HG02970 (cell line): ENCODE data around the gene RRAS2.
"Not testable (repeated sequence)": the region's sequence is repeated elsewhere in the genome, so short reads cannot be mapped to it uniquely, and the experiment has no call there.

Experiments used
- ATAC-seq: cut with Tn5 transposase; IDR thresholded peaks from one replicate; pipeline ENCODE4 v1.9.1; 2021; ENCODE audit warnings: mild to moderate bottlenecking, moderate library complexity, moderate number of reproducible peaks; ENCODE audit not compliant: unreplicated experiment, low FRiP score

The RRAS2 gene

GRCh38 chr11:14358729-14359439 is at the start of gene RRAS2:
Gene RRAS2 (minus strand): TSS chr11:14359183. CDS start chr11:14358870, 313 bp downstream.
- peak; percentile 84 for ATAC-seq

GRCh38 chr11:14408612-14409011 is 49.6 kb upstream of the RRAS2 start:
- no peak for ATAC-seq

DNA sequence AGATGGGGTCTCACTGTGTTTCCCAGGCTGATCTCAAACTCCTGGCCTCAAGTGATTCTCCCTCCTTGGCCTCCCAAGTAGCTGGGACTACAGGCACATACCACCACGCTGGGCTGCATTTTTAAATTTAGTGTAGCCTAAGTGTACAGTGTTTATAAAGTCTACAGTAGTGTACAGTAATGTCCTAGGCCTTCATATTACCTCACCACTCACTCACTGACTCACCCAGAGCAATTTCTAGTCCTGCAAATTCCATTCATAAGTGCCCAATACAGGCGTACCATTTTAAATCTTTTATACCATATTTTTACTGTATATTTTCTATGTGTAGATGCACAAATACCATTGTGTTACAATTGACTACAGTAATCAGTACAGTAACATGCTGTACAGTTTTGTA is 47.1 kb upstream of the RRAS2 start:
- not testable (repeated sequence) for ATAC-seq

GRCh38 chr11:14403528-14403927 is 44.5 kb upstream of the RRAS2 start:
- ATAC-seq: not testable (repeated sequence)

GRCh38 chr11:14399087-14399486 is 40.1 kb upstream of the RRAS2 start:
- no peak for ATAC-seq

- ATAC-seq: no peak
Measured at GRCh38 chr11:14396273-14396672, 37.3 kb upstream of the RRAS2 start.

DNA sequence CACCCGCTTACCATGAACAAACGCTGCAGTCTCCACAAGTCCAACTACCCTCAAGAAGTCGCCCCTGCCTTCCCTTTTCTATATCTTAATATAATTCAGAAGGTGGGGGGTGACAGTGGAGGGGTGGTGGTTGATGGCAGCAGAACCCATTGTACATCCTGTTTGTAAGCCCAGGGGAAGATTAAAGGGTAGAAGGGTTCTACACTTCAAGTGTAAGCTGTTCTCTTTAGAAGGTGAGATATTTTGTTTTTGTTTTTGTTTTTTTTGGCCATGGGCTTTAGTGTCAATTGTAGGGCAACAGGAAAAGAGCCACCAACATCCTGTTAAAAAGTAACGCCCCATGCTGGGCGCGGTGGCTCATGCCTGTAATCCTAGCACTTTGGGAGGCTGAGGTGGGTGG is 34.9 kb upstream of the RRAS2 start:
- no peak for ATAC-seq

- ATAC-seq: no peak
Measured at GRCh38 chr11:14393129-14393528, 34.1 kb upstream of the RRAS2 start.

DNA sequence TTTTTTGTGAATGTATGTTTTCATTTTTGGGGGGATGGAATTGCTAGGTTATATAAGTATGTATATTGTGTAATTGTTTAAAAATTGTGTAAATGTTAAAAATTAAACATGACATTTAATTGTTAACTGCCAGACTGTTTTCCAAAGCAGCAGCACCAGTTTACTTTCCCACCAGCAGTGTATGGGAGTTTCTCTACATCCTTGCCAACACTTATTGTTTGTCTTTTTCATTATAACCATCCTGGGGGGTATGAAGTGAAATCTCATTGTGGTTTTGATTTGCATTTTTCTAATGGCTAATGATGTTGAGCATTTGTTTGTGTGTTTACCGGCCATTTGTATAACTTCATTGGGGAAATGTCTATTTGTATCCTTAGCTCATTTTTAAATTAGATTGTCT is 31.7 kb upstream of the RRAS2 start:
- no peak for ATAC-seq

- no peak for ATAC-seq
Measured at GRCh38 chr11:14388352-14388751, 29.4 kb upstream of the RRAS2 start.

DNA sequence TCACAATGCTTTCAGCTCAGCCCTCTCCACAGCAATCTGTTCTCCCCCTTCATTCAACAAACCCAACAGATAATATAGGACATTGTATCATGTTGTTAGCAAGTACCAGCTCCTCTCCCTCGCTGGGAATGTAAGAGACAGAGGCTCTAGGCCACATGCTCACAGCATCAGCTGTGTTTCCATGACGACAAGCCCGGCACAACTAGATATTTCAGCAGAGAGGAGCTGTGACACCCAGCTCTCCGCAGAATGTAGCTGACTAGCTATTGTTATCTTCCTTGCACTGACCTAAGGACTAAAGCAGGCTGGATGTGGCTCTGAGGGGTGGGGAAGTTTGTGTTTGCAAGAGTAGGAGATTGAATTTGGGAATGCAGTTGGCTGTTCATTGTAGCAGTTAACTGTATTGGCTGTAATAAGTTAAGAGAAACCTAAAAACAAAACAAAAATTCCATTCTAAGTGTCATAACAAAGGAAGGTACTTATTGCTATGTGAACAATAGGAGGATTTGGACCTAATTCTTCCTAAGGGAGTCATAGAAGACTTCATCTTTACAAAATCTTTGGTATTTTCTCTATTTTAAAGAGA is 28.0 kb upstream of the RRAS2 start:
- ATAC-seq: no peak

- no peak for ATAC-seq
Measured at GRCh38 chr11:14386081-14386480, 27.1 kb upstream of the RRAS2 start.

GRCh38 chr11:14384338-14384737 is 25.4 kb upstream of the RRAS2 start:
- no peak for ATAC-seq

- no peak for ATAC-seq
Measured at GRCh38 chr11:14381968-14382367, 23.0 kb upstream of the RRAS2 start.

DNA sequence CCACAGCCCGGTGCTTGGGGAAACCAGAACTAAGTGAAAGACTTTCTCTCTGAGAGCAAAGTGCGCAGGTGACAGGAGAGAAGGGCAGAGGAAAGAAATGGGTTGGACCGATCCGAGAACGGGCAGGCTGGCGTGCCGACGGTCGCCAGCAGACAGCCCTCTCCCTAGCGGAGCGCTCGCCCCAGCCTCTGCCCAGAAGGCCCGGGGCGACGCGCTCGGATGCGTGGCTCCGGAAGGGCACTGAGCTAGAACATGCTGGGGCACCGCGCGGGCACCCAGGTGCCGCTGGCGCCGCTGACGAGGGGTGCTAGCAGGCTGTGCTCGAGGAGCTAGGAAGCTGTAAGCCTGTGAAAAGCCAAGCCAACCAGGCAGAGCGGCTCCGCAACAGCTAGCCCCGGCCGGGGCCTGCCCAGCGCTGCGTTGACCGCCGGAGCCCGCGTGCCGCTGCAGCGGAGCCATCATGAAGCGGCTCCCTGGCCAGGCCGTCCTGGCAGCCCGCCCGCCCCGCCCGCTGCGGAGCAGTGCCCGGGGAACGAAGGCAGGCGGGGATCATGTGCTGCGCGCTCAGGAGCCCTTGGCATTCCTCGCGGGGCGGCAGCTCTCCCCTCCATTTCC is 22.1 kb upstream of the RRAS2 start:
- no peak for ATAC-seq

DNA sequence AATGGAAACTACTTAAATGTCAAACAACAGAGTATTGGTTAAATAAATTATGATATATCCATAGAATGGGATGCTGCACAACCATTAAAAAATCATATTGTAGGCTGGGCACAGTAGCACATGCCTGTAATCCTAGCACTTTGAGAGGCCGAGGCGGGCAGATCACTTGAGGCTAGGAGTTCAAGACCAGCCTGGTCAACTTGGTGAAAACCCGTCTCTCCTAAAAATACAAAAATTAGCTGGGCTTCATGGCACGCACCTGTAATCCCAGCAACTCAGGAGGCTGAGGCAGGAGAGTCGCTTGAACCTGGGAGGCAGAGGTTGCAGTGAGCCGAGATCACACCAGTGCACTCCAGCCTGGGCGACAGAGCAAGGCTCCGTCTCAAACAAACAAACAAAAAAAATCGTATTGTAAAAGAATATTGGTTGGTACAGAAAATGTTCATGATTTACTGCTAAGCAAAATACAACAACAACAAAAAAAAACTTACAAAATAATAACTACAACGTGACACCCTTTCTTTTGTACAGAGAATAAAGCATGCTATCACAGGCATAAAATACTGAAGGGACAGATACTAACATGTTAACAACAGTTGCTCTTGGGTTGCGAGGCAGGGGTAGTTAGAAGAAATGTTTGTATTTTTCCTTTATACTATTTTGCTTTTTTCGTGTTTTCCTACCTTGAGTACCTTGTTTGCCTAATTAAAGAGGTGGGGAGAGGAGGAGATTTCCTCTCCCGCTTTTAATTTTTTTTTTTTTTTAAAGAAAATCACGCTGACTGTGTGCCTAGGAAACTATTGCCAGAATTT is 21.3 kb upstream of the RRAS2 start:
- ATAC-seq: no peak

- no peak for ATAC-seq
Measured at GRCh38 chr11:14378171-14378570, 19.2 kb upstream of the RRAS2 start.

DNA sequence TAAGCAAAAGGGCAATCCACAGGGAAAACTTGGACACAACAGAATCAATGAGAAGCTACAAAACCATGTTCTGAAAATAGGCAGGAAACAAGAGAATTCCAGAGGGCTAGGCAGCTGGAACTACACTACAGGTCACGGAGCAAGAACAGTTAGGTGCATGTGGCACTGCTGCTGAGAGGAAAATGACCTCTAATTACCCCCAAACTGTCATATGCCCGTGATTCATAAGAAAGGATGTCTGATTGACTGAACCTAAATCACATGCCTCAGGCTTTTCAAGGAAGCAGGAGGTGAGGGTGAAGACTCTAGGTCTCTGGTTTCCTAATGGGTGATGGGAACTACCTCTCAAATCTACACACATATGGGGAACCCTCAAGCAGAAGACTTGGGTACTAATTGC is 17.9 kb upstream of the RRAS2 start:
- no peak for ATAC-seq

- no peak for ATAC-seq
Measured at GRCh38 chr11:14374922-14375830, 16.2 kb upstream of the RRAS2 start.
